ENCODE measurements around the gene CACNA1A.
"Not testable (repeated sequence)": the region's sequence is repeated elsewhere in the genome, so short reads cannot be mapped to it uniquely, and the experiment has no call there.

The CACNA1A gene

GRCh38 chr19:13420780-13421179 lies 85.5 kb downstream of the CACNA1A start:
- DNase-seq: no peak

DNA sequence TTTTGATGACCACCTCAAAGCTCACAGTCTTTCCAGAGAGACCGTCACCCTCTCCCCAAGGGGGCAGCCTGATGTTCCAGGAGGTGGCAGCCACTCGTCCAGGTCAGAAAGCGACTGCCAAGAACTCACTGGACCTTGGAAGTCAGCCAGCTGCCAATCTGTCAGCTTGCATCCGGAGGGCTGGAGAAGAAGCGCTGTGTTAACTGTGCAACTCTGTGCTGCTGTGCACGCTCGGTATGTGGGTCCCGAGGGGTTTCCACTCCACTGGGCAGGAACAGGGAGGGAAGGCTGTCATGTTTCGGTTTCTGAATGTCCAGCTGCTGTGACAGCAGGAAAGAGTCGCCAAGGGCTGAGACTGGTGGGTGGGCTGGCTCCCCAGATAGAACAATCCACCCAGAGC lies 89.2 kb downstream of the CACNA1A start:
- no peak for DNase-seq

DNA sequence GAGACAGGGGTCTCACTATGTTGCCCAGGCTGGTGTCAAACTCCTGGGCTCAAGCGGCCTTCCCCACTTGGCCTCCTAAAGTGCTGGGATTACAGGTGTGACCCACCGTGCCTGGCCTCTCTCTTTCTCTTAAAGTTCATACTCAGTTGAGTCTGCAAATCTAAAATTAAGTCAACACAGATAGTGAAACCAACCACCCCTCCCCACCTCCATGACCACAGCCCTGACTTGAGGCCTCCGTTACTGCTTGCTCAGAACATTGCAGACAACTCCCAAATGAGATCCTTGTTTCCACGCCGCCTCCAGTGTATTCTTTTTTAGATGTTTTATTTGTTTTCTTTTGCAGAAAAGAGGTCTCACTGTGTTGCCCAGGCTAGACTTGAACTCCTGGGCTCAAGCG lies 94.4 kb downstream of the CACNA1A start:
- no peak for DNase-seq

DNA sequence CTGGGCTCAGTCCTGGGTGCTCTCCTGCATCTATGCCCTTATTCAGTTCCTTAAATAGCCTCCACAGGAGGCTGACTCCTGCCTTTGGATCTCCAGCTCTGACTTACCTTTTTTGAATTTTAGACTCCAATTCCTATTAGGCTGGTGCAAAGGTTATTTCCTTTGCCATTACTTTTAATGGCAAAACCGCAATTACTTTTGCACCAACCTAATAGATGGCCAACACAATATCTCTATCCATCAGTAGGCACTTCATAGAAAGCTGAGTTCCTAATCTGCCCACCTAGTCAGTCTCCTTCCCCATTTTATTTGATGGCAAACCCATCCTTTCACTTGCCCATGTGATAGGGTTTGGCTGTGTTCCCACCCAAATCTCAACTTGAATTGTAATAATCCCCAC lies 95.3 kb downstream of the CACNA1A start:
- DNase-seq: no peak

DNA sequence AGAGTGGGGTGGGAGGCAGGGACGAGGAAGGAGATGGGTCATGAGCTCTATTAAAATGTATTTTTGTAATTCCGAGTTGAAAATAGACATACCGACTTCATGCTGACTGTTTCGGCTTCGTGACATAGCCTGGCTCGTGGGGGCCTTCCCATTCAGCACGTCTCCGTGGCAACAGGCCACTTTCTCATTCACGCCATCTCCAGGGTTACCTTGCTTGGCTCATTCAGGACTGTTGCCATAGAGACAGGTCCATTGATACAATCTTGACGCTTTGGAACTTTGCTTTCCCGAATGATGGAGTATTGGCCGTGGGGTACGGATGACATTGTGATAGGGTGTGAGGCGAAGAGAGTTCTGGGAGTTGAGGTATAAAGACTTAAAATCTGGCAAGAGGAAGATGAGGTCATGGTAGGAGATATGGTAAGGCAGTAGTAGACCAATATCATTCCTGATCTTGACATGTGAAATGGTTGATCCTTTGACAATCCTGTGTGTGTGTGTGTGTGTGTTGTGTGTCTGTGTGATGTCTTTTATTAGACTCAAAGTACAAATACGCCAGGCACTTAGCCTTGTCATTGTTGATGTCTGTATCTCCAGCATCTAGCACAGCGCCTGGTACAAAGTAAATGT lies 97.3 kb downstream of the CACNA1A start:
- no peak for DNase-seq

DNA sequence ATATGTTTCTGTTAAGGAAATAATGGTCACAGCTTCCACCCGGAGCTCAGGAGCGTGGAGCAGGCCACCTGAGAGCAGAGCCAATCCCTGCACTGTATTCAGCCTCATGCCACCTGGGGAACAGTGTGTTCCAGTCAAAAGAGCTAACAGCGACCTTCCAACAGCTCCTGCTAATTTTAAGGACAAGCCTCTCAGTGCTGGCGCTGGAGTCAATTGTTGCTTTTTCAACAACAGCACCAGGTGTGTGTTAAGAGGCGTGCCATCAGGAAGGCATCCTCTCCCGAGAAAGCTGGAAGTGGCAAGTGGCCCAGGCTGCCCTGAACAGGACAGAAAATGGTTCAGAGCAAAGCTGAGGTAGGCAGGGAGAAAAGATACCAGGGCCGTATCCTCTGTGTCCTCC lies 102.0 kb downstream of the CACNA1A start:
- no peak for DNase-seq

- DNase-seq: peak; percentile 33
Observed at GRCh38 chr19:13401388-13401787, 104.9 kb downstream of the CACNA1A start.

GRCh38 chr19:13400296-13400695 lies 106.0 kb downstream of the CACNA1A start:
- no peak for DNase-seq

DNA sequence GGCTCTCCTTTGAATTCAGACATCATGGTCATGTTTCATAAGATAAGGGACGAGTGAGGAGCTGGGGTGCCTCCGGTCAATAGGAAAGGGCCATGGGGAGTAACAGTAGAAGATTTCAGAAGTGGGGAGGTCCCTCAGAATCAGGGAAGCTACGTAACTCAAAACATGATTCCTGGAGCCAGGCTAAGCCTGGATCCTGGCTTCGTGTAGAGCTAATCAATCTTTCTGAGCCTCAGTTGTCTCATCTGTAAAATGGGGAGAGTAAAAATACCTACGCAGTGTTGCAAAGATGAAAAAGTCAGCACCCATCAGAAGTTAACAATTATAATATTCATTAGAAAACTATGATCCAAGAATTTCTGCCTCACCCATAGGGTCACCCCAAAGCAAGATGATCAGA lies 106.5 kb downstream of the CACNA1A start:
- DNase-seq: no peak

GRCh38 chr19:13398780-13399726 lies 107.2 kb downstream of the CACNA1A start:
- DNase-seq: peak; percentile 92

DNA sequence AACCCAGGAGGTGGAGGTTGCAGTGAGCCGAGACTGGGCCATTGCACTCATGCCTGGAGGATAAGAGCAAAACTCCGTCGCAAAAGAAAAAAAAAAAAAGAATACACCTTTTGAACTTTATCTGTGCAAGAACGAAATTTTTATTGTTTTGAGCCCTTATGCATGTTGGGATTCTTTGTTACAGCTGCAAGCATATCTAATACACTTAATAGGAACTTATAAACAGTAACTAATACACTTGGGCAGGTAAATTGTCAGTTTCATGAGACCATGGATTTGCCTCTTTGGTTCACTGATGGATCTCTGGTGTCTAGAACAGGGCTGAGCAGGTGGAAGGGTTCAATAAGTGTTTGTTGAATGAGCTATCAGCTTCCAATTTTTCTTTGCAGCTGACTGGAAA lies 108.1 kb downstream of the CACNA1A start:
- no peak for DNase-seq

GRCh38 chr19:13396250-13397080 lies 109.8 kb downstream of the CACNA1A start:
- DNase-seq: peak; percentile 94

DNA sequence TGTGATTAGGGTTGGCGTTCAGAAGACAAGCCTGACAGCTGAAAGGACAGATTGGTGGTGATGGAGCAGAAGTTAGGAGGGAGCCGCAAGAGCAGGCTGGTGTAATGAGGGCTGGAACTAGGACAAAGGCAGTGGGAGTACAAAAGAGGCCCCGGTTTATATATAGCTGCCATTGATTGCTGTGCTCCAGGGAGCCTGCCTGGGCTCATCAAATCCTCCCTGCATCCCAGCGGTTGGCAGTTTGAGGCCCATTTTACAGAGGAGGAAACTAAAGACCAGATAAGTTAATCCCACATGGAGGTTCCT lies 123.7 kb downstream of the CACNA1A start:
- no peak for DNase-seq

DNA sequence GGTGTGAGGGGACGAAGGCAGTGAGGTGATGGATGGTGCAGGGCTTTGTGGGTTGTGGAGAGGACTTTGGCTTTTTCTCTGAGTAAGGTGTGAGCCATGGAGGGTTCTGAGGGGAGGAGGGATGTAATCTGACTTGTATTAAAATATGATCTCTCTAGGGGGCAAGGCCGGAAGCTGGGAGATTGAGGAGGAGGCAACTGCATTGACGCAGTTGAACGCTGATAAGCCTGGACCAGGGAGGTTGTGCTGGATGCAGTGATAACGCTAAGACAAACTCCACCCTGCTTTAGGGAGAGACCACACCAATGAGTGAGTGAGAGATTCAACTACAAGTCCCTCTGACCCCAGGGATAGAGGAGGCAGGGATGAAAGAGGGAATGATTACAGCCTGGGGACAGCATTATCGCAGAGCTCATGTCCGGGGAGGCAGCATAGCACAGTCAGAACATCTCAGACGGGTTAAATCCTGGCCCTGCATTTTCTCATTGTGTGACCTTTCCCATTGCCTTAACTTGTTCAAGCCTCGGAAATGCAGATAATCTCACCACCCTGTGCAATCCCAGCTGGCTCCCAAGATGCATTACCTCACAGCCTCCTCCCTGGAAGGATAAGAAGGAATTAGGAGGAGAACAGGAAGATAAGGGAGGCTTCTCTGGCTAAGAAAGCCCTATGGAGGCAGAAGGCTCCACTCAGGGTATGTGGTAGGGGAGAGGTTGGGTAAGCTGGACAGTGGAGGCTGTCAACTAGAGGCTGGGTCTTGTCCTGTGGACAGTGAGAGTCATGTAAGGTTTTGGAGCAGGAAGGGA lies 124.2 kb downstream of the CACNA1A start:
- no peak for DNase-seq

GRCh38 chr19:13376537-13376936 lies 129.7 kb downstream of the CACNA1A start:
- DNase-seq: no peak

DNA sequence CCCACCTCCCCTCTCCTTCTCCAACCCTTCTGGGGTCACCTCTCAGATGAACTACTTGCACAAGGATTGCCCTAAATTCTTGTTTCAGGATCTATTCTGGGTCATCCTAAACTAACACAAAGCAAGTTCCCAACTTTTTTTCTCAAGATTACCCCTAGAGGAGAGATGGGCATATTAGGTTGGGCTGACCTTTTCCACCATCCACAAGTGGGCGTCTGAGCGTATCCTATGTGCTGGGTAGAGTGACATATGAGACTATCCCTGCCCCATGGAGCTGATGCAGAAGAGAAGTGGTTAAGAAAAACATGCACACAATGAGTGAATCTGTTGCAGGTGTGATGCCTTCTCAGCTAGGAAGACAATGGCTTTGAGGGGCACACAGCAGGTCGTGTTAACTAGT lies 132.7 kb downstream of the CACNA1A start:
- no peak for DNase-seq

GRCh38 chr19:13370948-13371347 lies 135.3 kb downstream of the CACNA1A start:
- DNase-seq: no peak

GRCh38 chr19:13366529-13367143 lies 139.6 kb downstream of the CACNA1A start:
- DNase-seq: peak; percentile 52

DNA sequence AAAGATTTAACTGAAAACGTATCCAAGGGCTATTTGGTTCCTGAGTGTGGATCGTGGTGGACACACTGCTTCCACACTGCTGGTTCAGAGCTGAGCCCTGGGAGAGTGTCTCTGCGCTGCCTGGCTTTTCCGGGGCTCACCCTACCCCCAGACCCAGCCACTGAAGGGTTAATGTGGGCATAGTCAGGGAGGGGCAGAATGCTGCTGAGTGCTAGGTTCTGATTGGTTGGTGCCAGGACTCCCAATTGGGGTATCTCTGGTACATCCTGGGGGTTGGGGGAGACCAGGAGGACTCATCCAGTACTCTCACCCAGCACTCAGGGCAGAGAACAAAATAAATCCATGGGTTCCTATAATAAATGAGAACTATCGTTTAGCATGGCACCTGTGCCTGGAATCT lies 142.3 kb downstream of the CACNA1A start:
- DNase-seq: no peak

- DNase-seq: no peak
Observed at GRCh38 chr19:13363245-13363644, 143.0 kb downstream of the CACNA1A start.

DNA sequence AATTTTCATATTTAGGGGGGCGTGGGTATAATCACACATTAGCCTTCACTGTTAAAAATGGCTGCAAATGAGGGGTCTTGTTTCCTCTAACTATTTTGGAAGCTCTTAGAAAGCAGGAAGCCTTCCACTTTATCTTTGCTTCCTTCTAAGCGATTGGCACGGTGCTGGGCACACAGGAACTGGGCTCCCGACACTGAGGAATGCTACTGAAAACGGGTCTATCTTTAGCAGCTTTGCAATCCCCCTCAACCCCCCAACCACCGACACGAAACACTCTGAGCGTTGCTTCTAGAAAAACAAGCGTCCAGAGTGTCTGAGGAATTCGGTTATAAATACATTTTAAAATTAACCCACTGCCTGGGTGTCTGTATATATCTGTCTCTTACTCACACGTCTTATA lies 143.6 kb downstream of the CACNA1A start:
- no peak for DNase-seq

DNA sequence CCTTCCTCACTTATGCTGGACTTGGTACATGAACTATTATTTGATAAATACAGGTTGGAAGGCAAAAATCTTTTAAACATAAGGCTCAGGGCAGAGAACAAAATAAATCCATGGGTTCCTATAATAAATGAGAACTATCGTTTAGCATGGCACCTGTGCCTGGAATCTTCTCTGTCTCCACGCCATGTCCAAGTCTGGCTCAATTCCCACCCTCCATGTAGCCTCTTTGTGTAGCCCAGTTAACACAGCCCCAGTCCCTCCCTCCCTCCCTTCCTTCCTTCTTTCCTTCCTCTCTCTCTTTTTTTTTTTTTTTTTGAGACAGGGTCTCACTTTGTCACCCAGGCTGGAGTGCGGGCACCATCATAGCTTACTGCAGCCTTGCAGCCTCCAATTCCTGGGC lies 144.6 kb downstream of the CACNA1A start:
- not testable (repeated sequence) for DNase-seq

Data from HCEC 1CT (cell line).